GM12891 (cell line): Measurements from ENCODE around the gene BMS1.

Source experiments
- DNase-seq: peaks from one replicate; pipeline ENCODE4 v3.0.0; 2011; ENCODE audit warnings: low spot score; ENCODE audit not compliant: insufficient read length
- FAIRE-seq: peaks from 2 replicates; lab custom pipeline; 2011; peaks lifted over from hg19 to GRCh38; lab: Jason Lieb, UNC
- PAX5 ChIP-seq: IDR thresholded peaks from 2 replicates; pipeline ENCODE4 v1.6.1; 2011; ENCODE audit warnings: low read length, moderate library complexity, mild to moderate bottlenecking; ENCODE audit not compliant: insufficient read depth, severe bottlenecking
- POLR2A ChIP-seq: IDR thresholded peaks from 2 replicates; pipeline ENCODE4 v1.6.1; 2011; ENCODE audit warnings: low read depth, low read length, control low read depth
- POLR2AphosphoS5 ChIP-seq: IDR thresholded peaks from 2 replicates; pipeline ENCODE4 v1.6.1; 2011; ENCODE audit warnings: low read depth, low read length, control low read depth
- POU2F2 ChIP-seq: IDR thresholded peaks from 2 replicates; pipeline ENCODE4 v1.6.1; 2011; ENCODE audit warnings: low read depth, mild to moderate bottlenecking, control low read depth, low read length, moderate library complexity
- SPI1 ChIP-seq: IDR thresholded peaks from 2 replicates; pipeline ENCODE4 v1.6.1; 2011; ENCODE audit warnings: low read depth, low read length, control low read depth
- TAF1 ChIP-seq: IDR thresholded peaks from 2 replicates; pipeline ENCODE4 v1.6.1; 2011; ENCODE audit warnings: low read depth, low read length, control low read depth

Gene BMS1

GRCh38 chr10:42874713-42875387 is 92.3 kb downstream of the BMS1 start:
- no peak for FAIRE-seq
- TF ChIP-seq POLR2A (no peak), POU2F2 (no peak), SPI1 (no peak), PAX5 (no peak), TAF1 (no peak), POLR2AphosphoS5 (no peak)
- DNase-seq, result no peak

GRCh38 chr10:42875388-42875755 is 92.8 kb downstream of the BMS1 start:
- TF ChIP-seq POLR2A (no peak), POLR2AphosphoS5 (no peak), PAX5 (no peak), POU2F2 (no peak), TAF1 (no peak), SPI1 (no peak)
- DNase-seq (no peak), FAIRE-seq (no peak)

GRCh38 chr10:42875798-42876341 is 93.3 kb downstream of the BMS1 start:
- no peak for FAIRE-seq
- no peak for DNase-seq
- TF ChIP-seq POLR2A, result no peak
- TF ChIP-seq PAX5, result no peak

DNA sequence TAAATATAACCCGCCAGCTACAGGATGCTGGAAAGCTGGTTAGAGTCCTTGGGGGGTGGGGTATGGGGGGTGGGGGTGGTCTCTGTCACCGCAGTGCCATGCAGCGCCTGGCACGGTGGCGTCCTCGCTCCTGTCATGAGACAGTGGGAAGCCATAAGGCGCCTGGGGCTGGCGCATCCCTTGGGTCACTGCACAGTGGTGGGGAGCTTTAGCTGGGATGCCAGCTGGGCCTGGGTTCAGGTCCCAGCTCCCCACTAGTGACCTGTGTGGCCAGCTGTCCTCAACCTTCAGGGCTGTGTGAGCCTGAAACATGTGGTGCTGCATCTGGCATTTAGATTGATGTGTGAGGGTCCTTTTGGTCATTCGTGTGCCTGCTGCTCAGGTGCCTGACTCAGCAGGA is 93.9 kb downstream of the BMS1 start:
- DNase-seq (no peak), FAIRE-seq (no peak)
- TF ChIP-seq SPI1, result no peak
- TF ChIP-seq POLR2AphosphoS5, result no peak
- TF ChIP-seq TAF1, result no peak
- no peak for TF ChIP-seq POU2F2
- TF ChIP-seq POLR2A, result no peak
- no peak for TF ChIP-seq PAX5

DNA sequence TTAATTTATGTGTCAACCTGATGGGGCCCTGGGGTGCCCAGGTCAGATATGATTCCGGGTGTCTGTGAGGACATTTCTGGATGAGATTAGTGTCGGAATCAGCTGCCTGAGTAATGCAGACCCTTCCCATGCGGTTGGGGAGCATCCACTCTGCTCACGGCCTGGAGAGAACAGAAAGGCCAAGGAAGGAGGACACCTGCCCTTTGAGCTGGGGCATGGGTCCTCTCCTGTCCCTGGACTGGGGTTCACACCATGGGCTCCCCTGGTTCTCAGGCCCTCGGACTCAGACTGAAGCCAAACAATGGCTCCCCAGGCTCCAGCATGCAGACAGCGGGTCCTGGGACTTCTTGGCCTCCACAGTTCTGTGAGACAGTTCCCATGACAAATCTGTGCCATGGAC is 94.3 kb downstream of the BMS1 start:
- no peak for DNase-seq
- no peak for FAIRE-seq
- no peak for TF ChIP-seq POLR2AphosphoS5
- TF ChIP-seq TAF1, result no peak
- no peak for TF ChIP-seq PAX5
- TF ChIP-seq POU2F2, result no peak
- TF ChIP-seq POLR2A, result no peak
- TF ChIP-seq SPI1, result no peak

- TF ChIP-seq POU2F2, result no peak
- no peak for TF ChIP-seq TAF1
- no peak for TF ChIP-seq POLR2AphosphoS5
- TF ChIP-seq PAX5, result no peak
- TF ChIP-seq POLR2A, result no peak
- no peak for TF ChIP-seq SPI1
- DNase-seq, result no peak
- no peak for FAIRE-seq
These were observed 95.0 kb downstream of the BMS1 start for GRCh38 chr10:42877496-42878030.

- FAIRE-seq, result no peak
- no peak for DNase-seq
- TF ChIP-seq POLR2A, result no peak
- no peak for TF ChIP-seq POLR2AphosphoS5
- no peak for TF ChIP-seq TAF1
- TF ChIP-seq PAX5, result no peak
- TF ChIP-seq POU2F2, result no peak
- no peak for TF ChIP-seq SPI1
These were observed 95.7 kb downstream of the BMS1 start for GRCh38 chr10:42878134-42878820.

DNA sequence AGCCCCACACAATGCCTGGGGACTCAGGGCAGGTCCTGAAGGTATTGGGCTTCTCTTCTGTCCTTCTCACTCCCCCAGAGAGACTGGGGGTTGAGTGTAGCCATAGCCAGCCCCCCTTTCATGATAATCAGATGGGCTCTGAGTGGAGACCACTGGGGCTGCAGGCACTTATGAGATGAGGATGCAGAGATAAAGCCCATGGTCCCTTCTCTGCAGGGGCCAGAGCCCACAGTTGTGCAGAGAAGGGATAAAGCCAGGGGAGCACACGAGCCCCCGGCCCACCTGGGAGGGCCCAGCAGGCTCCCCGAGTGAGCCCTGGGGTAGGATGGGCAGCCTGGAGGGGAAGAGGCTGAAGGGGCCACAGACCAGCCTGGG is 96.2 kb downstream of the BMS1 start:
- DNase-seq (no peak), FAIRE-seq (no peak)
- TF ChIP-seq TAF1 (no peak), PAX5 (no peak), POLR2A (no peak), SPI1 (no peak), POLR2AphosphoS5 (no peak), POU2F2 (no peak)

DNA sequence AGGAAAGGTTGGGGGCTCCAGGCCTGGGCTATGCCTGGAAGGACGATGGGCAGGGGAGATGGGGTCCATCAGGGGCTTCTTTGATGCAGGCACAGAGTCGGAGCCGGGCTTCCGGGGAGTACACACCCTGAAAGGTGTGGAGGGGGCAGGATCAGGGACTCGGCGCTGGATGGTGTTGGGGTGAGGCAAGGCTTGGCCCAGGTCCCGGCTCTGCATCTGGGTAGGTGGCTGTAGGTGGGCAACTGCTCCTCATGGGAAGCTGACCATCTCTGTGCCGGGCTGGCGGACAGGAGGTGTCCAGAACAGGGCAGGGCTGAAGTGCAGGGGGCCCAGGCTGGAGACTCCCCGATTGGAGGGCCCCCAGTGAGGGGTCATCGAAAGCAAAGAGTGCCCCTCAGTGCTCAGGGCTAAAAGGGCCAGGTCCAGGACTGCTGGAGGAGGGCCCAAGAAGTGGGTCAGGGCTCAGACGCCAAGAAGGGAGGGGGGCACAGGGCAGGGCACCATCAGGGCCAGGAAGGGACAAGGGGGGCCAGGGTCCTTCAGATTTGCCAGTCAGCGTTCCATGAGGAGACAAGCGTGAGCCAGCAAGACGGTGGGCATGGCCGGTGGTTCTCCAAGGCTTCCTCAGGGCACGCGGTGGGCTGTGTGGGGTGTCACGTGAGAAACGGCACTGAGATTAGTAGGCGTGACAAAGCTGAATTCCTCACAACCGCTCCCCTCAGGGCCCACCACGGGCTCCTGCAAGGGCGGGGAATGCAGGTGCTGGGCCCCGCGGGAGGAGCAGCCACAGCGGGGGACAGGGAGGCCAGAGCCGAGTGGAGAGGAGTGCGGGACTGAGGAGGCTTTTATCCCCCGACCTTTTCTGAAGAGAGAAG is 97.0 kb downstream of the BMS1 start:
- TF ChIP-seq POLR2A (no peak), POLR2AphosphoS5 (no peak), PAX5 (no peak), POU2F2 (no peak), SPI1 (no peak), TAF1 (no peak)
- FAIRE-seq (no peak), DNase-seq (no peak)
